Ovary (tissue), 9 donors: ENCODE measurements around the gene KLRF2. TPM values are rescaled to one million over a fixed set of nuclear protein-coding genes. Genes with fewer than 3 reads are reported as not detected.
A peak's percentile ranks its signal among the peaks of the same experiment; 100 is the strongest.

Experiments used
- DNase-seq, 5 donors: peaks; one replicate each; pipeline ENCODE4 v3.0.0-alpha.2; 2019 to 2020
- H3K27ac ChIP-seq, 2 donors: fragments of 200-600 bp; one replicate each; pipeline versions ENCODE4 v1.5.1 to v1.8.0; 2019 to 2022
- H3K27me3 ChIP-seq: fragments of 200-600 bp; one replicate; pipeline ENCODE4 v1.8.0; 2022
- H3K36me3 ChIP-seq: fragments of 200-600 bp; sonication (generic); one replicate; pipeline ENCODE4 v1.5.1; 2019
- H3K4me1 ChIP-seq: one replicate; pipeline ENCODE4 v1.8.1; 2013; ENCODE audit warnings: mild to moderate bottlenecking, moderate library complexity; ENCODE audit not compliant: insufficient read depth
- H3K4me3 ChIP-seq: fragments of 200-600 bp; sonication (generic); one replicate; pipeline ENCODE4 v1.5.1; 2017
- H3K9me3 ChIP-seq, 2 donors: fragments of 200-600 bp in 1 of 2; sonication (generic) in 1 of 2; one replicate each; pipeline versions ENCODE4 v1.5.1 to v1.8.1; 2013 to 2019; ENCODE audit warnings: mild to moderate bottlenecking in 1 of 2, moderate library complexity in 1 of 2
- EP300 ChIP-seq: sonication (generic); formaldehyde crosslinking; IDR thresholded peaks from one replicate; pipeline ENCODE4 v1.6.1; 2017; ENCODE audit warnings: antibody characterized with exemption
- POLR2A ChIP-seq: fragments of 450-650 bp; IDR thresholded peaks from one replicate; pipeline ENCODE4 v1.6.1; 2017; ENCODE audit warnings: antibody characterized with exemption, mild to moderate bottlenecking, moderate library complexity
- WGBS, 3 donors: extraction: QIAGEN DNeasy Blood & Tissue Kit in 1 of 3; methylation state at CpG; one replicate each; pipeline versions ENCODE4 v1.1.5 to v1.1.7; 2013 to 2017; 5-methylcytosine and 5-hydroxymethylcytosine counted together
- intact Hi-C, 4 donors: fragments of 100-400 bp; cut with DNase I; formaldehyde crosslinking; loops; one replicate each; pipeline versions ENCODE4 v1.11.0 to v1.15.1; 2022 to 2023
- polyA plus RNA-seq, 2 donors: library from polyadenylated mRNA; stranded (reverse); fragments of 200-250 nt in 1 of 2; fragments of 350-450 nt in 1 of 2; fragmentation: Illumina TruSeq in 1 of 2; extraction: RNeasy Lipid Tissue Mini Kit (QIAGEN cat#74804) in 1 of 2; gene quantifications; one replicate each; pipeline ENCODE4 v1.2.3, GENCODE V29; 2013 to 2014
- total RNA-seq, 7 donors: library from RNA; depleted of rRNA in 2 of 7; stranded (reverse); fragments of >200 nt in 2 of 7; fragmentation: NEBNext Ultra II Directional in 3 of 7; extraction: Animal tissue kit (Norgen Biotek cat#: 25700) in 3 of 7; gene quantifications; one replicate each; pipeline versions ENCODE4 v1.1.0 to v1.2.4, GENCODE V29; 2016 to 2023
- TF ChIP-seq, protein P1 (sequence below), 3 donors: fragments of 450-650 bp in 2 of 3; fragments of 200-600 bp in 1 of 3; IDR thresholded peaks; one replicate each; pipeline versions ENCODE4 v1.5.1 to v1.8.0; 2016 to 2022; ENCODE audit warnings: antibody characterized with exemption in 3 of 3, mild to moderate bottlenecking in 1 of 3
- donor health status: DM: no; HTN: no; CAD: no; lungs with moderate emphysema.
- donor health status: DM: no; HTN: no; CAD: no.
- donor health status: Bipolar disorder and iron deficiency.
- donor health status: DM: yes; HTN: yes; CAD: no.
- donor health status: DM: no; HTN: no; CAD: no.
- donor health status: DM: yes; HTN: yes; CAD: no.

KLRF2 gene
- total and polyA plus RNA-seq, 9 donors, result not detected

DNA sequence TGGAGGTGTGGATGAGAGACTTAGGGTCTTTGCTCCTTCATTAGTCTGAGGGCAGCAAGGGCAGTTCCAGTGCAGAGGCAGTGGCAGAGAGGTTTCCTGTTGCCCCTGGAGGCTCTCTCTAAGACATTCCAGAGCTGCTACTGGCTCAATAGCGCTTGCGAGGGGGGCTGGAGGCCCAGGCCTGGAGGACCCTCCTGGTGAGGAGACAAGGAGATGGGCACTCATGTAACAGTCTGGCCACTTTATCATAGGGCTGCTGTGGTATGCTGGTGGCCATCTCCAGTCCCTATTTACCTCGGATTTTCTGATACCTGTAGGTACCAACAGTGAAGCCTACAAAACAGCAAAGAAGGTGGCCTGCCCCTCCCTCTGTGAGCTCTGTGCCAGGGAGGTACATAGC, 38.2 kb downstream of the KLRF2 start:
- DNase-seq, result no peak
- no peak overlapping the region for H3K27ac ChIP-seq
- TF ChIP-seq EP300 (no peak), POLR2A (no peak)
- TF ChIP-seq, protein P1, sequence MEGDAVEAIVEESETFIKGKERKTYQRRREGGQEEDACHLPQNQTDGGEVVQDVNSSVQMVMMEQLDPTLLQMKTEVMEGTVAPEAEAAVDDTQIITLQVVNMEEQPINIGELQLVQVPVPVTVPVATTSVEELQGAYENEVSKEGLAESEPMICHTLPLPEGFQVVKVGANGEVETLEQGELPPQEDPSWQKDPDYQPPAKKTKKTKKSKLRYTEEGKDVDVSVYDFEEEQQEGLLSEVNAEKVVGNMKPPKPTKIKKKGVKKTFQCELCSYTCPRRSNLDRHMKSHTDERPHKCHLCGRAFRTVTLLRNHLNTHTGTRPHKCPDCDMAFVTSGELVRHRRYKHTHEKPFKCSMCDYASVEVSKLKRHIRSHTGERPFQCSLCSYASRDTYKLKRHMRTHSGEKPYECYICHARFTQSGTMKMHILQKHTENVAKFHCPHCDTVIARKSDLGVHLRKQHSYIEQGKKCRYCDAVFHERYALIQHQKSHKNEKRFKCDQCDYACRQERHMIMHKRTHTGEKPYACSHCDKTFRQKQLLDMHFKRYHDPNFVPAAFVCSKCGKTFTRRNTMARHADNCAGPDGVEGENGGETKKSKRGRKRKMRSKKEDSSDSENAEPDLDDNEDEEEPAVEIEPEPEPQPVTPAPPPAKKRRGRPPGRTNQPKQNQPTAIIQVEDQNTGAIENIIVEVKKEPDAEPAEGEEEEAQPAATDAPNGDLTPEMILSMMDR (IDR thresholded peaks at IDR 0.05), result no peak
- no peak overlapping the region for H3K4me3 ChIP-seq
- WGBS, 3 donors, result 88 to 89% (median 88%) methylated on average over 3 of the region's 3 CpGs
- H3K9me3 ChIP-seq, result no peaks in the 10 kb centered on the region
- H3K36me3 ChIP-seq, result no peaks in the 10 kb centered on the region
- no peaks in the 10 kb centered on the region for H3K27me3 ChIP-seq
- no peaks in the 10 kb centered on the region for H3K4me1 ChIP-seq
- intact Hi-C loops, result no loop called here

DNA sequence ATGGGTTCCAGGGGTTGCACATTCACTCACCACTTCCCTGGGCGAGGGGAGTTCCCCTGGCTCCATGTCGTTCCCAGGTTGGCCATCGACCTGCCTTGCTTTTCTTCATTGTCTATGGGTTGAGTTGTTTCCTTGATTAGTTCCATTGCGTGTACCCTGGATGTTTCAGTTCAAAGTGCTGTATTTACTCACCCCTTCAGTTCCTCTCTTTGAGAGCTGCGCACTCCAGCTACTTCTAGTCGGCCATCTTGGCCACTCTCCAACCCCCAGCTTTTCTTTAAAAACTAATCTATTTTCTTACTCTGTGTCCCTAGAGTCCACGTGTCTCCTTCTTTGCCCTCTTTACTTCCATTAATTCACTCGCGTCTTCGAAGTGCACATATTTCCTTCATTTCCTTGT, 39.2 kb downstream of the KLRF2 start:
- WGBS, 3 donors, result 87 to 90% (median 88%) methylated on average over 10 of the region's 10 CpGs
- no peak for DNase-seq
- Histone ChIP-seq H3K4me1 (no peaks in the 10 kb centered on the region), H3K27me3 (no peaks in the 10 kb centered on the region), H3K27ac (no peak overlapping the region), H3K36me3 (no peaks in the 10 kb centered on the region), H3K9me3 (no peaks in the 10 kb centered on the region), H3K4me3 (no peak overlapping the region)
- TF ChIP-seq, protein P1 (IDR thresholded peaks at IDR 0.05), result no peak
- TF ChIP-seq EP300, result no peak
- TF ChIP-seq POLR2A, result no peak
- intact Hi-C loops, result loop anchor here in 1 of 4 donors (10.0 kb wide), 1 partner anchor 106 kb away; no protein-coding TSS in a partner anchor

- Histone ChIP-seq H3K4me1 (no peaks in the 10 kb centered on the region), H3K9me3 (no peaks in the 10 kb centered on the region), H3K36me3 (no peaks in the 10 kb centered on the region), H3K4me3 (no peak overlapping the region), H3K27ac (no peak overlapping the region), H3K27me3 (no peaks in the 10 kb centered on the region)
- WGBS, 3 donors, result 91 to 93% (median 93%) methylated on average over 1 of the region's 1 CpG
- intact Hi-C loops, result loop anchor here in 1 of 4 donors (10.0 kb wide), 1 partner anchor 108 kb away; no protein-coding TSS in a partner anchor
- DNase-seq, result no peak
- TF ChIP-seq POLR2A (no peak), EP300 (no peak)
- TF ChIP-seq, protein P1 (IDR thresholded peaks at IDR 0.05), result no peak
Measured at GRCh38 chr12:9922429-9922828, 41.1 kb downstream of the KLRF2 start.

DNA sequence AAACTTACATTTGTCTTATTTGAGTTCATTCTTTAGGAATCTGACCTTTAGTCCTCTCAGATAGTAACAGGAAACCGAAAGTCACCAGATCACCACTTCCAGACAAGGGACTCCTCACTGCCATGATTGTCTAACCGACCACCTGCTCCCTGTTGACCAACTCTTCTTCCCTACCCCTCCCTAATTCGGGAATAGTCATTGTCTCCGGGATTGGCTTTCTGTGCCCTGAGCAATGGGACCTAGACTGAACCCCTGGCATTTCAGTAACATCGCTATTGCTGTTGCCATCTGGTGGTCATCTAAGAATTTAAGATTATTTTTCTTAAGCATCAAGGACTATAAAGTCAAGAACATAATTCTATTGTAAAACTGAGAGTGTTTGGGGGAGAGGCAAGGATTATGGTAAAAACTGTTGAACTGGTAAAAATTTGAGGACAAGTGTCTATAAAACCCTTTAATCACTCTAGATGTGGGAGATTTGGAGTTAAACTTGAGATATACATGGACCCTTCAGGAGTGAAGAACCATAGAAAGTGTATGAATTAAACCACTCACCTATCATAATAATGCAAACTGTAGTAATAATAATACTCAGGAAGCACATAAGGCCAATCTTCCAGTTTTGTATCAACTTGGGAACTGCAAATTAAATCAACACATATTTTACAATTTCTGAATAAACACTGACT, 44.6 kb downstream of the KLRF2 start:
- TF ChIP-seq EP300 (no peak), POLR2A (no peak)
- TF ChIP-seq, protein P1 (IDR thresholded peaks at IDR 0.05), result peak; percentile 40 to 58 (median 41)
- Histone ChIP-seq H3K27ac (no peak overlapping the region), H3K36me3 (no peaks in the 10 kb centered on the region), H3K4me1 (no peaks in the 10 kb centered on the region), H3K4me3 (no peak overlapping the region), H3K9me3 (no peaks in the 10 kb centered on the region), H3K27me3 (no peaks in the 10 kb centered on the region)
- intact Hi-C loops, result loop anchor here in 1 of 4 donors (5.0 to 10.0 kb wide), 2 partner anchors 111 to 179 kb away; no protein-coding TSS in a partner anchor
- no peak for DNase-seq
- 10 to 19% (median 14%) methylated on average over 5 of the region's 5 CpGs for WGBS, 3 donors
